Upper lobe of left lung (tissue), 6 donors: Measurements from ENCODE around the gene MYL6. TPM values are rescaled to one million over a fixed set of nuclear protein-coding genes. Genes with fewer than 3 reads are reported as not detected.

Experiments used
- ATAC-seq, 2 donors: fragments of 200-7000 bp; cut with Tn5 transposase; one replicate each; pipeline ENCODE4 v1.9.1; 2022; ENCODE audit warnings: mild to moderate bottlenecking in 2 of 2, moderate library complexity in 2 of 2; ENCODE audit not compliant: low FRiP score in 2 of 2
- DNase-seq, 2 donors: peaks; one replicate each; pipeline ENCODE4 v3.0.0-alpha.2; 2019 to 2020
- H3K27ac ChIP-seq, 4 donors: fragments of 200-600 bp; sonication (generic); one replicate each; pipeline ENCODE4 v1.5.1; 2016 to 2019
- H3K27me3 ChIP-seq, 4 donors: fragments of 200-600 bp; sonication (generic); one replicate each; pipeline ENCODE4 v1.5.1; 2017 to 2019
- H3K36me3 ChIP-seq, 4 donors: fragments of 200-600 bp; sonication (generic); one replicate each; pipeline ENCODE4 v1.5.1; 2016 to 2019
- H3K4me1 ChIP-seq, 4 donors: fragments of 200-600 bp; sonication (generic); one replicate each; pipeline ENCODE4 v1.5.1; 2018 to 2019
- H3K4me3 ChIP-seq, 4 donors: fragments of 200-600 bp; sonication (generic); one replicate each; pipeline ENCODE4 v1.5.1; 2017 to 2019; ENCODE audit warnings: mild to moderate bottlenecking in 2 of 4, moderate library complexity in 1 of 4
- H3K9me3 ChIP-seq, 4 donors: fragments of 200-600 bp; sonication (generic); one replicate each; pipeline ENCODE4 v1.5.1; 2018 to 2019
- EP300 ChIP-seq, 4 donors: sonication (generic); formaldehyde crosslinking; IDR thresholded peaks; one replicate each; pipeline ENCODE4 v1.5.1; 2017; ENCODE audit warnings: antibody characterized with exemption in 4 of 4, control low read depth in 2 of 4
- POLR2A ChIP-seq, 4 donors: fragments of 450-650 bp; IDR thresholded peaks; one replicate each; pipeline ENCODE4 v1.5.1; 2016 to 2017; ENCODE audit warnings: antibody characterized with exemption in 4 of 4, mild to moderate bottlenecking in 2 of 4
- POLR2AphosphoS5 ChIP-seq, 2 donors: sonication (generic); formaldehyde crosslinking; IDR thresholded peaks; one replicate each; pipeline ENCODE4 v1.5.1; 2017; ENCODE audit warnings: antibody characterized with exemption in 2 of 2
- whole genome bisulfite sequencing, 2 donors: methylation state at CpG; one replicate each; pipeline ENCODE4 v1.1.5; 2017 to 2018; 5-methylcytosine and 5-hydroxymethylcytosine counted together
- total RNA-seq, 6 donors: library from RNA; depleted of rRNA in 4 of 6; stranded (reverse); fragments of >200 nt in 4 of 6; gene quantifications; one replicate each; pipeline versions ENCODE4 v1.1.0 to v1.2.1, GENCODE V29; 2016 to 2021
- TF ChIP-seq, protein P1 (sequence below), 6 experiments: fragments of 450-650 bp in 4 of 6; fragments of 200-600 bp in 2 of 6; sonication (generic) in 2 of 6; IDR thresholded peaks; one replicate each; pipeline ENCODE4 v1.5.1; 2016 to 2019; ENCODE audit warnings: antibody characterized with exemption in 6 of 6
- donor health status: DM: no; HTN: no; CAD: no; lungs with moderate emphysema.
- donor health status: DM: no; HTN: yes; CAD: no; lungs with severe emphysema.

Gene MYL6
- total RNA-seq, 6 donors from 2014 or later: 665 to 1,935 (median 1,528) TPM

DNA sequence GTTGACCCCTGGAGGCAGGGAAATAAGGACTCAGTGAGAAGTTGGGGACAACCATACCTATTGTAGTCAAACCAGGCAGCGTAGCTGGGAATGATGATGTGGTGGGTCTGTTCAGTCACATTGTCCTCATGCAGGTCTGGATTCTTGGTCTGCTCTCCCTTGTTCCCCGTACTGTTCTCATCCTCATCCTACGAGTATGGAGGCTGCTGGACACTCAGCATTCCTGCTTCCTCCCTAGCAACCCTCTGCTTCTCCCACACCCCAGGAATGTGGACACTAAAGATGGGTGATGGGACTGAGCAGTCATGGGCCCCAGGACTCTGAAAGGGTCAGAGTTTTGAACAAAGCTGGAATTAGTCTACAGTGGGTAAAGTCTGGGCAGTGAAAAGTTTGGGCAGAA, 20.2 kb downstream of the MYL6 start:
- Histone ChIP-seq H3K36me3 (peaks cover 42 to 100% (median 86%) of the 10 kb centered on the region in 4 donors), H3K27me3 (no peaks in the 10 kb centered on the region), H3K27ac (no peak overlapping the region), H3K9me3 (no peaks in the 10 kb centered on the region), H3K4me3 (no peak overlapping the region), H3K4me1 (no peaks in the 10 kb centered on the region)
- TF ChIP-seq POLR2AphosphoS5 (IDR thresholded peaks at IDR 0.05) (no peak), POLR2A (IDR thresholded peaks at IDR 0.05) (no peak), EP300 (IDR thresholded peaks at IDR 0.05) (no peak)
- TF ChIP-seq, protein P1, sequence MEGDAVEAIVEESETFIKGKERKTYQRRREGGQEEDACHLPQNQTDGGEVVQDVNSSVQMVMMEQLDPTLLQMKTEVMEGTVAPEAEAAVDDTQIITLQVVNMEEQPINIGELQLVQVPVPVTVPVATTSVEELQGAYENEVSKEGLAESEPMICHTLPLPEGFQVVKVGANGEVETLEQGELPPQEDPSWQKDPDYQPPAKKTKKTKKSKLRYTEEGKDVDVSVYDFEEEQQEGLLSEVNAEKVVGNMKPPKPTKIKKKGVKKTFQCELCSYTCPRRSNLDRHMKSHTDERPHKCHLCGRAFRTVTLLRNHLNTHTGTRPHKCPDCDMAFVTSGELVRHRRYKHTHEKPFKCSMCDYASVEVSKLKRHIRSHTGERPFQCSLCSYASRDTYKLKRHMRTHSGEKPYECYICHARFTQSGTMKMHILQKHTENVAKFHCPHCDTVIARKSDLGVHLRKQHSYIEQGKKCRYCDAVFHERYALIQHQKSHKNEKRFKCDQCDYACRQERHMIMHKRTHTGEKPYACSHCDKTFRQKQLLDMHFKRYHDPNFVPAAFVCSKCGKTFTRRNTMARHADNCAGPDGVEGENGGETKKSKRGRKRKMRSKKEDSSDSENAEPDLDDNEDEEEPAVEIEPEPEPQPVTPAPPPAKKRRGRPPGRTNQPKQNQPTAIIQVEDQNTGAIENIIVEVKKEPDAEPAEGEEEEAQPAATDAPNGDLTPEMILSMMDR (IDR thresholded peaks at IDR 0.05): no peak
- no peak for DNase-seq
- WGBS, 2 donors: 93 to 96% methylated on average over 3 of the region's 3 CpGs
- no peak for ATAC-seq

DNA sequence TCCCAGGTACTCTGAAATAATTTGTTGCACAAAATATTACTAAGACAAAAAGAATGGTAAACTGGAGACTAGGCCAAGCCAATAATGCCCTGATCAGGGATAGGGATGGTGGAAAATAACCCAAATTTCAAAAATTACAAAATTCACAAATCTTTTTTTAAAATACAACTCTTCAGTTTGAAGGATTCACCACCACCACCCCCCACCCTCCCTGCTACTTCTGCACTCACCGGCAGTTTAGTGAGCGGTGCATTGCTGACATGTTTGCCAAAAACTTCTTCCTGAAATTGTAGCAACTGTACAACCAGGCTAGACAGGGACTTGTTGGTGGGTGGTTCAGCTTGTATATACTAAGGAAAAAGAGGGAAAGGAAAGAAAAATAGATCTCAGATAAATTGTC, 28.8 kb downstream of the MYL6 start:
- Histone ChIP-seq H3K27ac (peak overlapping the region in 1 of 4 donors; percentile 90), H3K27me3 (no peaks in the 10 kb centered on the region), H3K9me3 (no peaks in the 10 kb centered on the region), H3K36me3 (peaks cover 16 to 45% (median 38%) of the 10 kb centered on the region in 4 donors), H3K4me3 (no peak overlapping the region), H3K4me1 (peaks cover 16 to 31% (median 23%) of the 10 kb centered on the region in 4 donors)
- 41 to 46% methylated on average over 2 of the region's 2 CpGs for WGBS, 2 donors
- ATAC-seq: no peak
- DNase-seq: no peak
- TF ChIP-seq POLR2AphosphoS5 (IDR thresholded peaks at IDR 0.05) (no peak), EP300 (IDR thresholded peaks at IDR 0.05) (no peak), POLR2A (IDR thresholded peaks at IDR 0.05) (no peak)
- TF ChIP-seq, protein P1 (IDR thresholded peaks at IDR 0.05): no peak

DNA sequence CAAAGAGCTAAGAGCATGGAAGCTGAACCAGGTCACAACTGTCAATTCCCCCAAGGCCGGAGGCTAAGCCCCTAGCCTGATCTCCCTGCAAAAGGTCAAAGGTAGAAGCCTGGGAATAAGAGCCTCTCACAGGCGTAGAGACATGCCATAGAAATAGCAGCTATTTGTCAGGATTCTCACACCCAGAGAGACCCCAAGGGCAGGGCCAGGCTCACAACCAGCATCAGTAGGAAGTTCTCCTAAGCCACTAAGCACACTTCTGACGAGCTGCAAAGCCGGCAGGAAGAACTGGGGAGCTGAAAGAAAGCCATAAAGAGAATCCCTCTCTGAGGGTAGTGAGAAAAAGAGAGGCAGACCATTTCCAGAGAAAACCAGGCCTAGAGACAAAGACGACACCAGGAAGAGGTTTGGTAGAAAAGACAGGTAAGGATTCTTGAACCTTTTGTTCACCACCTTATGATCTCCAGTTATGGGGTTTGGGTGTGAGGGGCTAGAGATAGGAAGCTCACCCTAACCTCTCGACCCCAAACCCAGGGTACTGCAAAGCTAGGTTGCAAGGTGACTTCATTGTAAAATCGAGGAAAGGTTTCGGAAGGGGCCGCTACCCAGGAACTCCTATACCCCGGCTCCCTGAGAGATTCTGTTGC, 30.1 kb downstream of the MYL6 start:
- WGBS, 2 donors: 10% methylated on average over 10 of the region's 10 CpGs
- DNase-seq: no peak
- Histone ChIP-seq H3K27ac (peak overlapping the region; percentile 85 to 93 (median 90)), H3K27me3 (no peaks in the 10 kb centered on the region), H3K4me3 (peak overlapping the region; percentile 86 to 98 (median 94)), H3K9me3 (no peaks in the 10 kb centered on the region), H3K4me1 (peaks cover 17 to 31% (median 24%) of the 10 kb centered on the region in 4 donors), H3K36me3 (peaks cover 13 to 33% (median 28%) of the 10 kb centered on the region in 4 donors)
- TF ChIP-seq POLR2A (IDR thresholded peaks at IDR 0.05): no peak
- no peak for TF ChIP-seq POLR2AphosphoS5 (IDR thresholded peaks at IDR 0.05)
- no peak for TF ChIP-seq EP300 (IDR thresholded peaks at IDR 0.05)
- TF ChIP-seq, protein P1 (IDR thresholded peaks at IDR 0.05): no peak
- ATAC-seq: no peak

DNA sequence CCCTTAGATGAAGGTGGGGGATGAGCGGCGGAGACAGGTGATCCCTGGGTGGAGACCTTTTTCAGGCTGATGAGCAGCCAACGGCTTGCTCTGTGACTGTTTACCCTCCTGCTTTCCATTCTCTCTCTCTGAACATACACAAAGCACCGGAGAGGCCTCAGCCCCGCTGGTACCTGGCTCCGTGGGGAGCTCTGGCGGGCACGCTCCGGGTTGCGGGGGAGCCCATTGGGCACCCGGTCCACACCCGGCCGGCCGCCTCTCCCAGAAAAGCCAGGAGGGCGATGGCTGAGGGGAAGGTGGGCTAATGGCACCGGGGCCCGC, 30.6 kb downstream of the MYL6 start:
- peak overlapping the region; percentile 86 to 98 (median 94) for H3K4me3 ChIP-seq
- ATAC-seq (no peak), DNase-seq (no peak)
- TF ChIP-seq POLR2A (IDR thresholded peaks at IDR 0.05) (no peak), POLR2AphosphoS5 (IDR thresholded peaks at IDR 0.05) (no peak), EP300 (IDR thresholded peaks at IDR 0.05) (no peak)
- TF ChIP-seq, protein P1 (IDR thresholded peaks at IDR 0.05): no peak
- H3K9me3 ChIP-seq: no peaks in the 10 kb centered on the region
- H3K27ac ChIP-seq: peak overlapping the region; percentile 85 to 93 (median 90)
- H3K36me3 ChIP-seq: peaks cover 12 to 28% (median 25%) of the 10 kb centered on the region in 4 donors
- H3K27me3 ChIP-seq: no peaks in the 10 kb centered on the region
- WGBS, 2 donors: 2 to 4% methylated on average over 15 to 17 of the region's 17 CpGs
- peaks cover 19 to 31% (median 24%) of the 10 kb centered on the region in 4 donors for H3K4me1 ChIP-seq
